OCI-LY1 (cell line): Measurements from ENCODE around the gene MKKS.

Experiments
- EZH2 ChIP-seq: fragments of 200-600 bp; sonication (generic), shearing (Covaris generic); IDR thresholded peaks from 2 replicates; pipeline ENCODE4 v1.8.0; 2017; ENCODE audit warnings: borderline replicate concordance, mixed run types, mild to moderate bottlenecking, antibody characterized with exemption, low read length, moderate library complexity, mixed read lengths
- TF ChIP-seq, protein P1 (sequence below): fragments of 200-600 bp; sonication (generic), shearing (Covaris generic); IDR thresholded peaks from 2 replicates; pipeline ENCODE4 v1.5.1; 2017; ENCODE audit warnings: mild to moderate bottlenecking, antibody characterized with exemption, low read length, moderate library complexity, mixed read lengths

GRCh38 chr20:10367693-10367942, 66.4 kb downstream of the MKKS start:
- TF ChIP-seq, protein P1, sequence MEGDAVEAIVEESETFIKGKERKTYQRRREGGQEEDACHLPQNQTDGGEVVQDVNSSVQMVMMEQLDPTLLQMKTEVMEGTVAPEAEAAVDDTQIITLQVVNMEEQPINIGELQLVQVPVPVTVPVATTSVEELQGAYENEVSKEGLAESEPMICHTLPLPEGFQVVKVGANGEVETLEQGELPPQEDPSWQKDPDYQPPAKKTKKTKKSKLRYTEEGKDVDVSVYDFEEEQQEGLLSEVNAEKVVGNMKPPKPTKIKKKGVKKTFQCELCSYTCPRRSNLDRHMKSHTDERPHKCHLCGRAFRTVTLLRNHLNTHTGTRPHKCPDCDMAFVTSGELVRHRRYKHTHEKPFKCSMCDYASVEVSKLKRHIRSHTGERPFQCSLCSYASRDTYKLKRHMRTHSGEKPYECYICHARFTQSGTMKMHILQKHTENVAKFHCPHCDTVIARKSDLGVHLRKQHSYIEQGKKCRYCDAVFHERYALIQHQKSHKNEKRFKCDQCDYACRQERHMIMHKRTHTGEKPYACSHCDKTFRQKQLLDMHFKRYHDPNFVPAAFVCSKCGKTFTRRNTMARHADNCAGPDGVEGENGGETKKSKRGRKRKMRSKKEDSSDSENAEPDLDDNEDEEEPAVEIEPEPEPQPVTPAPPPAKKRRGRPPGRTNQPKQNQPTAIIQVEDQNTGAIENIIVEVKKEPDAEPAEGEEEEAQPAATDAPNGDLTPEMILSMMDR, result no peak
- TF ChIP-seq EZH2, result no peak
